ENCODE data around the gene COIL. TPM values are rescaled to one million over a fixed set of nuclear protein-coding genes. Genes with fewer than 3 reads are reported as not detected.

Gene COIL
- total RNA-seq, 1 donor from 2014 or later, result 20.6 TPM

GRCh38 chr17:56976941-56977608, 16.2 kb upstream of the COIL start:
- Mint-ChIP-seq H3K36me3 (ENCODE audit: low read depth, unreplicated experiment) (peaks cover 4% of the 10 kb centered on the region), H3K4me1 (ENCODE audit: low read depth, unreplicated experiment) (peaks cover 3% of the 10 kb centered on the region), H3K9me3 (ENCODE audit: unreplicated experiment) (no peaks in the 10 kb centered on the region), H3K4me3 (ENCODE audit: unreplicated experiment) (peak overlapping the region; percentile 96), H3K27me3 (ENCODE audit: low read depth, unreplicated experiment) (peaks cover 5% of the 10 kb centered on the region), H3K27ac (ENCODE audit: unreplicated experiment) (no peak overlapping the region)
- FAIRE-seq (no peak), DNase-seq (ENCODE audit: low read depth) (no peak)
- Histone ChIP-seq H2AFZ (ENCODE audit: low read depth, low read length) (no peak overlapping the region), H4K20me1 (ENCODE audit: insufficient read depth, low read length) (no peaks in the 10 kb centered on the region), H3K27ac (ENCODE audit: low read depth, low read length) (no peak overlapping the region), H3K9ac (ENCODE audit: low read length) (no peak overlapping the region), H3K9me3 (ENCODE audit: insufficient read depth, low read depth, low read length) (no peaks in the 10 kb centered on the region), H3K27me3 (ENCODE audit: insufficient read depth, low read length) (peaks cover 4% of the 10 kb centered on the region), H3K4me2 (ENCODE audit: low read length) (peak overlapping the region; percentile 90), H3K4me1 (ENCODE audit: insufficient read depth, low read length) (peaks cover 8% of the 10 kb centered on the region), H3K4me3 (ENCODE audit: insufficient read depth, low read depth, low read length) (no peak overlapping the region), H3K79me2 (ENCODE audit: insufficient read depth, low read length) (no peaks in the 10 kb centered on the region), H3K36me3 (ENCODE audit: insufficient read depth, low read length) (no peaks in the 10 kb centered on the region)
- TF ChIP-seq EZH2 (IDR thresholded peaks at IDR 0.05; ENCODE audit: insufficient read depth, low read length), result no peak
- TF ChIP-seq CTCF (IDR thresholded peaks at IDR 0.05; ENCODE audit: insufficient read depth, low read depth, low read length), result no peak

DNA sequence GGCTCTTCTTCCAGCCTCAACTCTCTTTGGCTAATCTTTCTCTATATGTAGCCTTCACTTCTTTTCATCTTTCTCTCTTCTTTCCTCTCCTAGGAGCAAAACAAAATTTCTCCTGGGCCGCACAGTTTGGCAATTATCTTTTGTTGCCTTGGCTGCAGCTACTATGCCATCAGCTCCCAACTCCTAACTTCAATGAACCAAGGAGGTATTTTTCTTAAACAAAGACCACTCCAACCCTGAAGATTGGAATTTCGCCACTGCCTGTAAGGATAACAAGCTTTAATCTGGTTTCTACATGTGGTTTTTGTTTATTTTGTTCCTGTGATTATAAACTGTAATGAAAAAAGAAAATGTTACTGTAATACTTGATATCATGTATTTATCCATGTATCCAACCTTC, 14.8 kb upstream of the COIL start:
- Histone ChIP-seq H4K20me1 (ENCODE audit: insufficient read depth, low read length) (no peaks in the 10 kb centered on the region), H3K4me1 (ENCODE audit: insufficient read depth, low read length) (peaks cover 8% of the 10 kb centered on the region), H3K9ac (ENCODE audit: low read length) (no peak overlapping the region), H3K27ac (ENCODE audit: low read depth, low read length) (no peak overlapping the region), H3K79me2 (ENCODE audit: insufficient read depth, low read length) (no peaks in the 10 kb centered on the region), H3K4me2 (ENCODE audit: low read length) (no peak overlapping the region), H3K27me3 (ENCODE audit: insufficient read depth, low read length) (peaks cover 4% of the 10 kb centered on the region), H3K4me3 (ENCODE audit: insufficient read depth, low read depth, low read length) (no peak overlapping the region), H3K36me3 (ENCODE audit: insufficient read depth, low read length) (no peaks in the 10 kb centered on the region), H3K9me3 (ENCODE audit: insufficient read depth, low read depth, low read length) (no peaks in the 10 kb centered on the region), H2AFZ (ENCODE audit: low read depth, low read length) (no peak overlapping the region)
- H3K4me3 Mint-ChIP-seq (ENCODE audit: unreplicated experiment), result no peak overlapping the region
- no peaks in the 10 kb centered on the region for H3K36me3 Mint-ChIP-seq (ENCODE audit: low read depth, unreplicated experiment)
- H3K4me1 Mint-ChIP-seq (ENCODE audit: low read depth, unreplicated experiment), result peaks cover 3% of the 10 kb centered on the region
- no peak for FAIRE-seq
- peaks cover 5% of the 10 kb centered on the region for H3K27me3 Mint-ChIP-seq (ENCODE audit: low read depth, unreplicated experiment)
- DNase-seq (ENCODE audit: low read depth), result no peak
- H3K27ac Mint-ChIP-seq (ENCODE audit: unreplicated experiment), result no peak overlapping the region
- H3K9me3 Mint-ChIP-seq (ENCODE audit: unreplicated experiment), result no peaks in the 10 kb centered on the region
- TF ChIP-seq CTCF (IDR thresholded peaks at IDR 0.05; ENCODE audit: insufficient read depth, low read depth, low read length) (no peak), EZH2 (IDR thresholded peaks at IDR 0.05; ENCODE audit: insufficient read depth, low read length) (no peak)

- Histone ChIP-seq H3K27me3 (ENCODE audit: insufficient read depth, low read length) (peaks cover 4% of the 10 kb centered on the region), H2AFZ (ENCODE audit: low read depth, low read length) (no peak overlapping the region), H3K9ac (ENCODE audit: low read length) (no peak overlapping the region), H3K4me2 (ENCODE audit: low read length) (no peak overlapping the region), H3K4me1 (ENCODE audit: insufficient read depth, low read length) (peaks cover 8% of the 10 kb centered on the region), H3K79me2 (ENCODE audit: insufficient read depth, low read length) (no peaks in the 10 kb centered on the region), H3K9me3 (ENCODE audit: insufficient read depth, low read depth, low read length) (no peaks in the 10 kb centered on the region), H3K27ac (ENCODE audit: low read depth, low read length) (no peak overlapping the region), H3K4me3 (ENCODE audit: insufficient read depth, low read depth, low read length) (no peak overlapping the region), H4K20me1 (ENCODE audit: insufficient read depth, low read length) (no peaks in the 10 kb centered on the region), H3K36me3 (ENCODE audit: insufficient read depth, low read length) (no peaks in the 10 kb centered on the region)
- FAIRE-seq (no peak), DNase-seq (ENCODE audit: low read depth) (no peak)
- H3K9me3 Mint-ChIP-seq (ENCODE audit: unreplicated experiment), result no peaks in the 10 kb centered on the region
- H3K27ac Mint-ChIP-seq (ENCODE audit: unreplicated experiment), result no peak overlapping the region
- TF ChIP-seq CTCF (IDR thresholded peaks at IDR 0.05; ENCODE audit: insufficient read depth, low read depth, low read length) (no peak), EZH2 (IDR thresholded peaks at IDR 0.05; ENCODE audit: insufficient read depth, low read length) (no peak)
- H3K4me3 Mint-ChIP-seq (ENCODE audit: unreplicated experiment), result no peak overlapping the region
- no peaks in the 10 kb centered on the region for H3K36me3 Mint-ChIP-seq (ENCODE audit: low read depth, unreplicated experiment)
- peaks cover 1% of the 10 kb centered on the region for H3K4me1 Mint-ChIP-seq (ENCODE audit: low read depth, unreplicated experiment)
- peaks cover 5% of the 10 kb centered on the region for H3K27me3 Mint-ChIP-seq (ENCODE audit: low read depth, unreplicated experiment)
Observed at GRCh38 chr17:56974055-56974454, 13.2 kb upstream of the COIL start.
